GM18907 (cell line): ENCODE results near the gene KLC4.
A peak's percentile ranks its signal among the peaks of the same experiment; 100 is the strongest.
"Not testable (repeated sequence)": the region's sequence is repeated elsewhere in the genome, so short reads cannot be mapped to it uniquely, and the experiment has no call there.

Source experiments
- ATAC-seq: cut with Tn5 transposase; IDR thresholded peaks from one replicate; pipeline ENCODE4 v1.9.1; 2021; ENCODE audit warnings: mild to moderate bottlenecking, moderate library complexity; ENCODE audit not compliant: unreplicated experiment

The KLC4 gene

DNA sequence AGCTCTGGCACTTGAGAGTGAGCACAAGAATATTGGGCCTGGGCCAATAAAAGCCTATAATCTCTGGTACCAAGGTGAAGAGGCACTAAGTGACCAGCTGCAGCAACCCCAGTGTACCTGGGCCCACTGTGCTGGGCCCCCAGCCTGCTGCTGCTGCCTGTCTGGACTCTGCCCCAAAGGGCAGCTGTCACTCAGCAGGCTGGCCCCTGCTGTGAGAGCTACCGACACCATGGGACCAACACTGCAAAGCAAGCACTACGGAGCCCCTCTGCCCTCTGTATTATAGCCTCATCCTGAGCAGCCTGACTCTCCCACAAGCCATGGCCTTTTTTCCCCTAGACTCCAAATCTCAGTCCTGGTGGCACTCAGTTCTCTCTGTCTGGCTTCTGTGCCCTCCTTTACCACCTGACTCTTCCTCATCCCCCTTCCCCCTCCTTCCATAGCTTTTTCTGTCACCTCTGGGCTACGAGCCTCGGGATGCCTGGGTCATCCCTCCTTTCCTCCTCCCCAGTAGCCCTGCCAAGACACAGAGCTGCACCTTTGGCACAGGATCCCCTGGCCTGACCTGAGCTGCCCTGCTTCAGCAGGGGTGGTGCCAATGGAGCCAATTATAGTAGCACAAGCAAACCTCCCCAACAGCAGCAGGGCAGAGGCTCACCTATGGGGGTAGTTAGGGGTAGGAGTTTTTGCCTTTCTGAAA lies 23.8 kb upstream of the KLC4 start:
- no peak for ATAC-seq

GRCh38 chr6:43036712-43037111 lies 22.7 kb upstream of the KLC4 start:
- no peak for ATAC-seq

- no peak for ATAC-seq
Measured at GRCh38 chr6:43037197-43037596, 22.2 kb upstream of the KLC4 start.

GRCh38 chr6:43037706-43038105 lies 21.7 kb upstream of the KLC4 start:
- ATAC-seq = no peak

GRCh38 chr6:43038727-43039126 lies 20.7 kb upstream of the KLC4 start:
- ATAC-seq = no peak

- ATAC-seq = no peak
Measured at GRCh38 chr6:43040542-43041257, 18.7 kb upstream of the KLC4 start.

GRCh38 chr6:43041475-43041874 lies 18.0 kb upstream of the KLC4 start:
- not testable (repeated sequence) for ATAC-seq

GRCh38 chr6:43043310-43043709 lies 16.1 kb upstream of the KLC4 start:
- no peak for ATAC-seq

GRCh38 chr6:43045371-43045930 lies 14.0 kb upstream of the KLC4 start:
- no peak for ATAC-seq

DNA sequence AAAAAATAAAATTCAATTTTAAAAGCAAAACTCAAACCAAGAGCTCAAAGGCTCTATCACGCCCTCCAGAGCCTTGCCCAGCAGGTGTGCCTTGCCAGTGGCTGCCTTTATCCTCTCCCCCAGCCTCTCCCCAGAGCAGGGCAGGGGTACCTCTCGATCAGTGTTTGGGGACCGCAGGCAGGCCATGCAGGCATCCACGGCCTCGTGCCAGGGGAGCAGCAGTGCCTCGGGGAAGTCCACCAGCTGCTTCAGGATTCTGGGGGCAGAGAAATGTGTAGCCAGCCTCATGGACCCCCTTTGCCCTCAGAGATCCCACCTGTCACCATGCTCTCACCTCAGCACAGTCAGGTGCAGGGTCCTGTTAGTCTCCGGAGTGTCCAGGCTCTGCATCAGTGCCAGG lies 11.4 kb upstream of the KLC4 start:
- no peak for ATAC-seq

DNA sequence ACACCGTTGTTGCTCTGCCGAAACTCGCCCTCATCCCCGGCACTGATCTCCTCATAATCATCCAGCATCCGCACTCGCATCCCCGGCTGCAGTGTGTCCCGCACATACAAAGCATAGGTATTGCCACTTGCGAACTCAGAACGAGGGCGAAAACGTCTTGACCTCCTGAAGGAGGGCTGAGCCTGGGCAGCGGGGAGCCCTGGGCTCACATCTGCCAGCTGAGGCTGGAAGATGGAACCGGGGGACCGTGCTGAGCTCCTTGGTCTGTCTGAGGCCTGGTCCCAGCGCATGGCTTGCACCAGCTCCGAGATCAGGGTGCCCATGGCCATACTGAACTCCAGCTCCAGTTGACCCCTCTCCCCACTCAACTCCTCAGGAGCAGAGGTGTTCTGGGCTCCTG lies 8.4 kb upstream of the KLC4 start:
- ATAC-seq = no peak

- no peak for ATAC-seq
Measured at GRCh38 chr6:43052225-43052841, 7.1 kb upstream of the KLC4 start.

- ATAC-seq = no peak
Measured at GRCh38 chr6:43052842-43053544, 6.4 kb upstream of the KLC4 start.

- peak; percentile 78 for ATAC-seq
Measured at GRCh38 chr6:43053545-43054205, 5.8 kb upstream of the KLC4 start, which contains the start of gene CUL7. TSS of gene CUL7 (minus strand) at chr6:43053851. CDS start at chr6:43052788, 1,063 bp downstream.

GRCh38 chr6:43054206-43054943 lies 5.1 kb upstream of the KLC4 start:
- ATAC-seq = no peak

- ATAC-seq = no peak
Measured at GRCh38 chr6:43055966-43056365, 3.5 kb upstream of the KLC4 start.

- no peak for ATAC-seq
Measured at GRCh38 chr6:43058531-43058930, 900 bp upstream of the KLC4 start.

DNA sequence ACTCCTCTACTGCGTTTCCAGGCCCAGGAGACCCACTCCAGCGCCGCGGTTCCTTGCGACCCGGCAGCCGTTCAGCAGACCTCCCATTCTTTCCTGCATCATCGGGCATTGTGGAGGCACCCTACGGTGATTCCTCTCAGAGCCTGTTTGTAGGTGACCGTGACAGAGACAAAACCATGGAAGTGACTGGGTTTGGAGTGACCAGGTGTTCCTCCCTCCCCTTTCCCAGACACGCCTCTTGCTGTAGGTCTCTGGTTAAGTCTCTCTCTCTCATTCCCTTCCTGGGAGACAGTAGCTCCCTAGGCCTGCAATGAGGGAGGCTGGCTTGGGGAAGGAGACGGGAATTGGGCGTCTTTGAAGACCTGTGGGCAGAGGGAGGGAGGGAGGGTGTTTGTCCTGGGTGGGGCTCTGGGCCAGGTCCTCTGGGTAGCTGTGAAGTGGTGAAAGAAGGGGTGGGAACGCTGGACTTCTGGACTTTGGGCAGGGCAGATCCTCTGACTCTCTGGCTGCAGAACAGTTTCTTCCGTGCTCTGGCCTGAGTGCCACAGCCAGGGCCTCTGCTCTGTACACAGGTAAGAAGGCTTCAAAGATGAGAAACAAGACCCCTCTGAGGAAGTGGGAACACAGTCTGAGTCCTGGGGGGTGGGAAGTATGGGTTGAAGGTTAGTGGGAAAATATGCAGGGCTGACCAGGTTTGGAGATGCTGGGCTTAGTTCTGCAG lies 763 bp downstream of the KLC4 start:
- no peak for ATAC-seq
